ENCODE data around the gene IGF2BP1.

The IGF2BP1 gene

GRCh38 chr17:48997103-48997826, at the start of gene IGF2BP1:
IGF2BP1 (plus strand) TSS chr17:48997385; CDS start chr17:48997746, 361 bp downstream.
- peak; percentile 42 for DNase-seq

GRCh38 chr17:48951572-48951971, 45.6 kb upstream of the IGF2BP1 start:
- DNase-seq: no peak

GRCh38 chr17:48952904-48953303, 44.3 kb upstream of the IGF2BP1 start:
- DNase-seq: no peak

GRCh38 chr17:48954300-48954755, 42.9 kb upstream of the IGF2BP1 start:
- DNase-seq: no peak

- no peak for DNase-seq
Measured at GRCh38 chr17:48960834-48961515, 36.2 kb upstream of the IGF2BP1 start.

- no peak for DNase-seq
Measured at GRCh38 chr17:48961516-48962233, 35.5 kb upstream of the IGF2BP1 start.

GRCh38 chr17:48970224-48970623, 27.0 kb upstream of the IGF2BP1 start:
- DNase-seq: no peak

GRCh38 chr17:48970865-48971687, 26.1 kb upstream of the IGF2BP1 start:
- DNase-seq: no peak

- DNase-seq: no peak
Measured at GRCh38 chr17:48972749-48973097, 24.5 kb upstream of the IGF2BP1 start.

- DNase-seq: no peak
Measured at GRCh38 chr17:48973806-48974205, 23.4 kb upstream of the IGF2BP1 start.

GRCh38 chr17:48981927-48982539, 15.2 kb upstream of the IGF2BP1 start:
- DNase-seq: no peak

GRCh38 chr17:48985436-48986245, 11.5 kb upstream of the IGF2BP1 start:
- DNase-seq: no peak

- no peak for DNase-seq
Measured at GRCh38 chr17:48989100-48989499, 8.1 kb upstream of the IGF2BP1 start.

- DNase-seq: no peak
Measured at GRCh38 chr17:48990882-48991357, 6.3 kb upstream of the IGF2BP1 start.

- no peak for DNase-seq
Measured at GRCh38 chr17:48992444-48992843, 4.7 kb upstream of the IGF2BP1 start.

GRCh38 chr17:48993305-48993704, 3.9 kb upstream of the IGF2BP1 start:
- DNase-seq: no peak

GRCh38 chr17:48993951-48994350, 3.2 kb upstream of the IGF2BP1 start:
- no peak for DNase-seq

GRCh38 chr17:48994549-48995303, 2.5 kb upstream of the IGF2BP1 start:
- peak; percentile 73 for DNase-seq

- DNase-seq: peak; percentile 61
Measured at GRCh38 chr17:48995304-48995973, 1.7 kb upstream of the IGF2BP1 start.
